Measurements from ENCODE around the gene GRAMD4. TPM values are rescaled to one million over a fixed set of nuclear protein-coding genes. Genes with fewer than 3 reads are reported as not detected.

Gene GRAMD4
- total and polyA plus RNA-seq, 10 of the 15 experiments (the other 5 are each of a cell fraction or from before 2014, with no cell fraction given) = 0.21 to 45.5 (median 10.6) TPM

GRCh38 chr22:46676881-46677280, 56.7 kb downstream of the GRAMD4 start:
- TF ChIP-seq MYB (IDR thresholded peaks at IDR 0.05; ENCODE audit: borderline replicate concordance, low read depth, low read length) (no peak), NR2F1 (conservative IDR thresholded peaks at IDR 0.05) (no peak), ZBTB11 (CRISPR knock-in tag; IDR thresholded peaks at IDR 0.05) (no peak), TAF1 (IDR thresholded peaks at IDR 0.05; ENCODE audit: borderline replicate concordance, low read depth, low read length) (no peak), EP300 (IDR thresholded peaks at IDR 0.05; ENCODE audit: borderline replicate concordance in 1 of 2, control insufficient read depth in 1 of 2, low read depth in 2 of 2, low read length in 2 of 2) (no peak), SPI1 (IDR thresholded peaks at IDR 0.05; ENCODE audit: borderline replicate concordance, insufficient read depth, low read depth, low read length) (no peak), IKZF2 (IDR thresholded peaks at IDR 0.05) (no peak), KDM1A (IDR thresholded peaks at IDR 0.05; ENCODE audit: borderline replicate concordance) (no peak), EZH2 (IDR thresholded peaks at IDR 0.05; ENCODE audit: borderline replicate concordance, control insufficient read depth, low read depth, low read length) (no peak), SMC3 (IDR thresholded peaks at IDR 0.05; ENCODE audit: borderline replicate concordance, low read length) (no peak)
- in situ Hi-C loops (cut with MboI) (no loop called here), intact Hi-C loops (cut with micrococcal nuclease; ENCODE audit: unreplicated experiment) (no loop called here)
- RAD21 ChIA-PET (ENCODE audit: unreplicated experiment) = no interaction called here
- Histone ChIP-seq H3K36me3 (ENCODE audit: control insufficient read depth in 2 of 2, insufficient read depth in 2 of 2, low read length in 1 of 2) (peaks cover 0 to 7% of the 10 kb centered on the region in 2 experiments; a peak in 3 of 4 replicates), H2AFZ (ENCODE audit: control insufficient read depth, low read depth, low read length) (no peak overlapping the region), H3K4me2 (ENCODE audit: control insufficient read depth, insufficient read depth) (no peak overlapping the region), H3K79me2 (ENCODE audit: control insufficient read depth, insufficient read depth, low read length) (no peaks in the 10 kb centered on the region), H4K20me1 (ENCODE audit: control insufficient read depth, insufficient read depth) (0 out of 2 replicates have a peak, but pooled peaks cover 2% of the 10 kb centered on the region), H3K9me3 (replicated peaks; ENCODE audit: control insufficient read depth, insufficient read depth, low read length) (no peaks in the 10 kb centered on the region), H3K27ac (ENCODE audit: control insufficient read depth, insufficient read depth) (no peak overlapping the region), H3K4me3 (no peak overlapping the region), H3K27me3 (replicated peaks in 1 of 2; ENCODE audit: control insufficient read depth in 2 of 2, insufficient read depth in 2 of 2, low read length in 1 of 2) (no peaks in the 10 kb centered on the region), H3K9ac (ENCODE audit: control insufficient read depth, insufficient read depth, low read length) (no peak overlapping the region), H3K4me1 (ENCODE audit: control insufficient read depth, insufficient read depth, low read length) (peaks cover 8% of the 10 kb centered on the region)
- CTCF ChIA-PET = interaction anchor here (0.6 kb wide), 1 partner anchor 45 kb away, joined by 3 read pairs; no protein-coding TSS in a partner anchor
- ATAC-seq = no peak
- FAIRE-seq = no peak
- no peak for DNase-seq (ENCODE audit: low read depth, low spot score)
- no TSS peak for BruUV-seq (replicated peaks)
- 80% methylated on average over 14 of the region's 14 CpGs for WGBS (ENCODE audit: insufficient coverage, insufficient replicate concordance, low lambda C conversion rate, missing lambda C conversion rate)
- POLR2A ChIA-PET = no interaction called here
- SMC1A ChIA-PET (ENCODE audit: uncharacterized antibody, unreplicated experiment) = no interaction called here
